Measurements from ENCODE around the gene SMPX.

The SMPX gene

GRCh38 chrX:21711129-21711847, 46.6 kb downstream of the SMPX start:
- no peak for DNase-seq

- no peak for DNase-seq
These were observed 49.8 kb downstream of the SMPX start for GRCh38 chrX:21708116-21708515.

- DNase-seq: no peak
These were observed 52.7 kb downstream of the SMPX start for GRCh38 chrX:21705225-21705624.

- no peak for DNase-seq
These were observed 55.2 kb downstream of the SMPX start for GRCh38 chrX:21702725-21703124.

- no peak for DNase-seq
These were observed 56.9 kb downstream of the SMPX start for GRCh38 chrX:21700967-21701366.

- DNase-seq: no peak
These were observed 57.6 kb downstream of the SMPX start for GRCh38 chrX:21700275-21700674.

GRCh38 chrX:21699136-21699535, 58.8 kb downstream of the SMPX start:
- DNase-seq: no peak

GRCh38 chrX:21698272-21698671, 59.6 kb downstream of the SMPX start:
- DNase-seq: no peak

GRCh38 chrX:21691512-21692018, 66.4 kb downstream of the SMPX start:
- no peak for DNase-seq

- DNase-seq: no peak
These were observed 74.0 kb downstream of the SMPX start for GRCh38 chrX:21683941-21684340.

- DNase-seq: no peak
These were observed 79.8 kb downstream of the SMPX start for GRCh38 chrX:21678048-21678612.

GRCh38 chrX:21675931-21676330, 82.0 kb downstream of the SMPX start:
- DNase-seq: no peak

GRCh38 chrX:21674430-21675186, 83.3 kb downstream of the SMPX start:
- no peak for DNase-seq

- no peak for DNase-seq
These were observed 91.2 kb downstream of the SMPX start for GRCh38 chrX:21666679-21667078.

- DNase-seq: no peak
These were observed 91.7 kb downstream of the SMPX start for GRCh38 chrX:21666252-21666651.

GRCh38 chrX:21662761-21663160, 95.2 kb downstream of the SMPX start:
- no peak for DNase-seq

- DNase-seq: no peak
These were observed 96.6 kb downstream of the SMPX start for GRCh38 chrX:21661316-21661715.

- no peak for DNase-seq
These were observed 97.8 kb downstream of the SMPX start for GRCh38 chrX:21660156-21660555.

- no peak for DNase-seq
These were observed 98.6 kb downstream of the SMPX start for GRCh38 chrX:21659320-21659719.

- no peak for DNase-seq
These were observed 99.2 kb downstream of the SMPX start for GRCh38 chrX:21658746-21659145.

- peak; percentile 41 for DNase-seq
These were observed 99.7 kb downstream of the SMPX start, which contains the start of gene KLHL34 for GRCh38 chrX:21658152-21658737. TSS of gene KLHL34 (minus strand) at chrX:21658330. CDS start at chrX:21657788, 542 bp downstream.

GRCh38 chrX:21657318-21658151, 100.4 kb downstream of the SMPX start:
- peak; percentile 10 for DNase-seq
